Mammary epithelial cell (primary cell): ENCODE measurements around the gene MYPN.

ENCODE experiments used
- CTCF ChIP-seq, 2 donors: IDR thresholded peaks in 1 of 2; conservative IDR thresholded peaks in 1 of 2; 2 replicates each; pipeline ENCODE4 v1.5.1; 2011 to 2012; ENCODE audit warnings: inconsistent platforms in 2 of 2, low read length in 2 of 2, mild to moderate bottlenecking in 2 of 2, control low read depth in 1 of 2, low read depth in 1 of 2; ENCODE audit not compliant: insufficient read depth in 1 of 2; ENCODE audit errors: extremely low read depth in 1 of 2
- EZH2 ChIP-seq: IDR thresholded peaks from 2 replicates; pipeline ENCODE4 v1.6.1; 2012; ENCODE audit warnings: low read length, inconsistent platforms, borderline replicate concordance

GRCh38 chr10:68125772-68126171, 16.5 kb downstream of the MYPN start:
- TF ChIP-seq CTCF (conservative IDR thresholded peaks at IDR 0.05 in 1 of 2, IDR thresholded peaks at IDR 0.05 in 1 of 2; ENCODE audit: extremely low read depth in 1 of 2, insufficient read depth in 1 of 2, low read depth in 1 of 2, low read length in 2 of 2) = no peak
- TF ChIP-seq EZH2 = no peak
